SK-N-SH (cell line): ENCODE data around the gene CES1. TPM values are rescaled to one million over a fixed set of nuclear protein-coding genes. Genes with fewer than 3 reads are reported as not detected.

Experiments
- polyA plus RNA-seq, 3 experiments: library from polyadenylated mRNA; depleted of rRNA; stranded (reverse); fragments of >200 nt; gene quantifications; 2 replicates each; pipeline ENCODE4 v1.2.3, GENCODE V29; 2012

CES1 gene
- polyA plus RNA-seq, 1 of the 3 experiments (the other 2 are of a cell fraction): not detected

Other genes starting within 250 kb of the CES1 start
- 3.3 and 12.7 TPM in 2 replicates for gene SLC6A2, start 177.1 kb downstream of the CES1 start, polyA plus RNA-seq (2012; rRNA removed)
- gene CES5A, start 42.3 kb upstream of the CES1 start, polyA plus RNA-seq (2012; rRNA removed): not detected in 2 replicates